Lower leg skin (tissue), 4 donors: ENCODE data around the gene MORN4. TPM values are rescaled to one million over a fixed set of nuclear protein-coding genes. Genes with fewer than 3 reads are reported as not detected.

Experiments used
- DNase-seq, 2 donors: peaks; one replicate each; pipeline ENCODE4 v3.0.0-alpha.2; 2019; ENCODE audit warnings: low spot score in 2 of 2
- H3K4me3 ChIP-seq: fragments of 200-600 bp; sonication (generic); 2 replicates; pipeline ENCODE4 v1.5.1; 2017; ENCODE audit warnings: mild to moderate bottlenecking, low read depth; ENCODE audit not compliant: poor library complexity, severe bottlenecking
- POLR2A ChIP-seq, 2 donors: fragments of 450-650 bp; IDR thresholded peaks; one replicate each; pipeline ENCODE4 v1.6.1; 2016 to 2017; ENCODE audit warnings: antibody characterized with exemption in 2 of 2, mild to moderate bottlenecking in 1 of 2, moderate library complexity in 1 of 2
- WGBS, 2 donors: methylation state at CpG; one replicate each; pipeline ENCODE4 v1.1.5; 2018; 5-methylcytosine and 5-hydroxymethylcytosine counted together
- intact Hi-C: fragments of 100-400 bp; cut with DNase I; formaldehyde crosslinking; loops from one replicate; pipeline ENCODE4 v1.15.0; 2023; ENCODE audit warnings: low total_unique reads
- total RNA-seq, 4 donors: library from RNA; depleted of rRNA; stranded (reverse); fragments of >200 nt; gene quantifications; one replicate each; pipeline ENCODE4 v1.1.0, GENCODE V29; 2016
- TF ChIP-seq, protein P1 (sequence below), 3 donors: fragments of 450-650 bp; IDR thresholded peaks; one replicate each; pipeline ENCODE4 v1.5.1; 2016; ENCODE audit warnings: antibody characterized with exemption in 3 of 3, mild to moderate bottlenecking in 3 of 3, moderate library complexity in 2 of 3

MORN4 gene
- total RNA-seq, 4 donors from 2014 or later, result 1.6 to 7.5 (median 2.2) TPM

DNA sequence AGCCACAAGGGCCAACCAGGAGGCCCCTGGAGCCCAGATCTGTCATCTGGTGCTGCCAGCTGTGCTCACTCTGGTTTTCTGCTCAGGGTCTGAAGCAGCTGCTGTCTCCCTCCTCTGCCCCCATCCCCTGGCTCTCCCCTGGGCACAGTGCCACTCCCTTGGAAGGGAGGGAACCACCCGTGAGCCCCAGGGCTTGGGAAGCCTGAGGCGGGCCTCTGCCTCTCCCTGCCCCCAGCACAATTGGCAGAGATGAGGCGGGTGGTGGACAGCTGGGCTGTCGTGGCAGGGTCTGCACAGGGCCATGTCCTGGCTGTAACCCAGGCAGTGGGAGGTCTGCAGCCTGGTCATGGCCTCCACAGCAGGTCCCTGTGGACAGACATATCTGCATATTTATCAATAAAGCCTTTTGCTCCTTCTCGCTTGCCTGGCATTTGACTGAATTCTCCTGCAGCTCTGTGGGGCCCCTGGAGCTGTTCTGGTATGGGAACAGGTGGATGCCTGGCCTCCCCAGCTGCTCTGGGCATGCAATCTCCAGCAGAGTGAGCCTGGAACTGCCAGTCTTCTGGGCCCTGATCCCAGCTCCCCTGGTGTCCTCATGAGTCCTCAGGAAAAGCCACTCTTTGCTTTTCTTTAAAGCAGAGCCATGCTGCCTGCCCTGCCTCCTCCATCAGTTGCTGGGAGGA is 62.4 kb downstream of the MORN4 start:
- WGBS, 2 donors, result 47 to 55% methylated on average over 5 of the region's 5 CpGs
- no peak for TF ChIP-seq POLR2A (IDR thresholded peaks at IDR 0.05)
- TF ChIP-seq, protein P1, sequence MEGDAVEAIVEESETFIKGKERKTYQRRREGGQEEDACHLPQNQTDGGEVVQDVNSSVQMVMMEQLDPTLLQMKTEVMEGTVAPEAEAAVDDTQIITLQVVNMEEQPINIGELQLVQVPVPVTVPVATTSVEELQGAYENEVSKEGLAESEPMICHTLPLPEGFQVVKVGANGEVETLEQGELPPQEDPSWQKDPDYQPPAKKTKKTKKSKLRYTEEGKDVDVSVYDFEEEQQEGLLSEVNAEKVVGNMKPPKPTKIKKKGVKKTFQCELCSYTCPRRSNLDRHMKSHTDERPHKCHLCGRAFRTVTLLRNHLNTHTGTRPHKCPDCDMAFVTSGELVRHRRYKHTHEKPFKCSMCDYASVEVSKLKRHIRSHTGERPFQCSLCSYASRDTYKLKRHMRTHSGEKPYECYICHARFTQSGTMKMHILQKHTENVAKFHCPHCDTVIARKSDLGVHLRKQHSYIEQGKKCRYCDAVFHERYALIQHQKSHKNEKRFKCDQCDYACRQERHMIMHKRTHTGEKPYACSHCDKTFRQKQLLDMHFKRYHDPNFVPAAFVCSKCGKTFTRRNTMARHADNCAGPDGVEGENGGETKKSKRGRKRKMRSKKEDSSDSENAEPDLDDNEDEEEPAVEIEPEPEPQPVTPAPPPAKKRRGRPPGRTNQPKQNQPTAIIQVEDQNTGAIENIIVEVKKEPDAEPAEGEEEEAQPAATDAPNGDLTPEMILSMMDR (IDR thresholded peaks at IDR 0.05), result no peak
- no peak overlapping the region for H3K4me3 ChIP-seq
- DNase-seq, result no peak
- intact Hi-C loops, result no loop called here

DNA sequence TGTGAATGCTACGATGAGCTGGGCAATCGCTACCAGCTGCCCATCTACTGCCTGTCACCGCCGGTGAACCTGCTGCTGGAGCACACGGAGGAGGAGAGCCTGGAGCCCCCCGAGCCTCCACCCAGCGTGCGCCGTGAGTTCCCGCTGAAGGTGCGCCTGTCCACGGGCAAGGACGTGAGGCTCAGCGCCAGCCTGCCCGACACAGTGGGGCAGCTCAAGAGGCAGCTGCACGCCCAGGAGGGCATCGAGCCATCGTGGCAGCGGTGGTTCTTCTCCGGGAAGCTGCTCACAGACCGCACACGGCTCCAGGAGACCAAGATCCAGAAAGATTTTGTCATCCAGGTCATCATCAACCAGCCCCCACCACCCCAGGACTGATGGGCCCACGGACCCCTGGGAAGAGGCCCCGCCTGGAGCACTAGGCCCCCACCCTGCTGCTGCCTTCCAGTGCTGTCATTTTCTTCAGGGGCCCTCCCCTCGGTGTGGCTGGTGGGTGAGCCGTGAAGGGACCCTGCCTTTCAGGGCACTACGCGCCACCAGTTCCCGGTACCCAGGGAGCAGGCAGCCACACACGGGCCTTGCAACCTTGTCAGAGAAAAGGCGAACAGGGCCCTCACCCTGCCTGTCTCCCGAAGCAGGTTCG is 63.0 kb downstream of the MORN4 start:
- no peak overlapping the region for H3K4me3 ChIP-seq
- 83 to 84% methylated on average over 11 to 30 of the region's 33 CpGs for WGBS, 2 donors
- intact Hi-C loops, result no loop called here
- no peak for DNase-seq
- TF ChIP-seq POLR2A (IDR thresholded peaks at IDR 0.05), result no peak
- TF ChIP-seq, protein P1 (IDR thresholded peaks at IDR 0.05), result no peak

DNA sequence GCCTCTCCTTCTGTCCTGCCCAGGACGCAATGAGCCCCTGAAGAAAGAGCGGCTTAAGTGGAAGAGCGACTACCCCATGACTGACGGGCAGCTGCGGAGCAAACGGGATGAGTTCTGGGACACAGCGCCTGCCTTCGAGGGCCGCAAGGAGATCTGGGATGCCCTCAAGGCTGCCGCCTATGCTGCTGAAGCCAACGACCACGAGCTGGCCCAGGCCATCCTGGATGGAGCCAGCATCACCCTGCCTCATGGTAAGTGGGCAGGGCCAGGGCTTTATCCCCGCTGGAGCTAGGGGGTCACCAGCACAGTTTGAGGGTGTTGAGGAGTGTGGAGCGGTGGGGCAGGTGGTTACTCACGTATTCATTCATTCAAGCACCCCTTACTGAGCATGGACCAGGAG is 65.4 kb downstream of the MORN4 start:
- DNase-seq, result no peak
- no peak for TF ChIP-seq POLR2A (IDR thresholded peaks at IDR 0.05)
- TF ChIP-seq, protein P1 (IDR thresholded peaks at IDR 0.05), result no peak
- no peak overlapping the region for H3K4me3 ChIP-seq
- WGBS, 2 donors, result 93 to 95% methylated on average over 15 of the region's 15 CpGs
- intact Hi-C loops, result no loop called here

DNA sequence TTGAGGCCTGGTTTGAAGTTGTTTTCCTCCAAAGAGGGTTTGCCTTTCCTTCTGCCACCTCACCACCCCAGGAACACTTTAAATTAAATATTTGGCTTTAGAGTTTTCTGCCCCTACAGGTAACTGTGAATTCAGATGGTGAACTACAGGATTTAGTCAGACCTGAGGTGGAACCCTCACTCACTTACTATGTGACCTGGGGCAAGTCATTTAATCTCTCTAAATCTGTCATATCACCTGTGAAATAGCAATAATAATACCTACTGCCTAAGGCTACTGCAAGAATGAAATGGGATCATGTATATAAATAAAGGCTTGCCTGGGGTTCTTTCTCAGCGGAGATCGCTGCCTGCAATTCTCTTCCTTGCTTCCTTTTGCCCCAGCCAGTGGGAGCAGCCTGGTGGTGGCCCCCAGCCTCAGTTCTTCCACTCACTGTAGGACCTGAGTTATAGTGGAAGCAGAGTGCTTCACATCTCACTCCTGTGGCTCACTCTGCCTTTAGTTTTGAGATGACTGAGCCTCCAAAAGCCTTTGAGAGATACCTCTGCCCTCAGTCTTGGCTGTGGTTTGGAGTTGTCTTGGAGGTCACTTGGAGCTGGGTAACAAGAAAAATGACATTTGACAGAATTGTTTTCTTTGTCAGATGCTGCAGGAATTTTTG is 66.8 kb downstream of the MORN4 start:
- 61 to 68% methylated on average over 2 of the region's 2 CpGs for WGBS, 2 donors
- DNase-seq, result no peak
- TF ChIP-seq, protein P1 (IDR thresholded peaks at IDR 0.05), result no peak
- no peak for TF ChIP-seq POLR2A (IDR thresholded peaks at IDR 0.05)
- no peak overlapping the region for H3K4me3 ChIP-seq
- intact Hi-C loops, result no loop called here

DNA sequence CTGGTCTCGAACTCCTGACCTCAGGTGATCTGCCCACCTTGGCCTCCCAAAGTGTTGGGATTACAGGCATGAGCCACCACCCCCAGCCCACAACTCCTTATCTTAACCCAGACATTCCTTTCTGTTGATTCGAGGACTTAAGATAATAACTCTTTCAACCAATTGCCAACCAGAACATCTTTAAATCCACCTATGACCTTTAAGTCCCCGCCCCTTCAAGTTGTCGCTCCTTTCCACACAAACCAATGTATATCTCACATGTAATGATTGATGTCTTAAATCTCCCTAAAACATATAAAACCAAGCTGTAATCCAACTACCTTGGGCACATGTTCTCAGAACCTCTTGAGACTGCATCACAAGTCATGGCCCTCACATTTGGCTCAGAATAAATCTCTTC is 68.5 kb downstream of the MORN4 start:
- no peak for DNase-seq
- 92 to 93% methylated on average over 4 of the region's 4 CpGs for WGBS, 2 donors
- intact Hi-C loops, result no loop called here
- no peak overlapping the region for H3K4me3 ChIP-seq
- no peak for TF ChIP-seq POLR2A (IDR thresholded peaks at IDR 0.05)
- TF ChIP-seq, protein P1 (IDR thresholded peaks at IDR 0.05), result no peak

Other genes starting within 250 kb of the MORN4 start
- gene RRP12, start 232.2 kb downstream of the MORN4 start, total RNA-seq, result 10 to 100 TPM; 14.6 to 30.9 (median 22.6) TPM
- 100 to 1,000 TPM; 151 to 289 (median 240) TPM for gene PGAM1, start 207.3 kb downstream of the MORN4 start, total RNA-seq
- gene EXOSC1, start 187.5 kb downstream of the MORN4 start, total RNA-seq, result 10 to 100 TPM; 13.9 to 33.0 (median 26.2) TPM
- gene ZDHHC16, start 187.3 kb downstream of the MORN4 start, total RNA-seq, result 10 to 100 TPM; 12.1 to 21.8 (median 16.1) TPM
- gene MMS19, start 135.1 kb downstream of the MORN4 start, total RNA-seq, result 100 to 1,000 TPM; 103 to 142 (median 115) TPM
- gene UBTD1, start 134.6 kb downstream of the MORN4 start, total RNA-seq, result 10 to 100 TPM; 42.7 to 60.6 (median 59.6) TPM
- 1 to 10 TPM; 3.6 to 5.5 (median 4.8) TPM for gene ANKRD2, start 60.7 kb downstream of the MORN4 start, total RNA-seq
- gene HOGA1, start 49.1 kb downstream of the MORN4 start, total RNA-seq, result 1 to 10 TPM; 1.3 to 3.6 (median 2.1) TPM
- under 1 TPM in 1 of 4 donors, not detected in 3; 0.32 TPM for gene C10orf62, start 43.8 kb downstream of the MORN4 start, total RNA-seq
- 10 to 100 TPM; 30.1 to 38.5 (median 33.3) TPM for gene PI4K2A, start 7.2 kb upstream of the MORN4 start, total RNA-seq
- 100 to 1,000 TPM; 133 to 169 (median 145) TPM for gene AVPI1, start 53.7 kb upstream of the MORN4 start, total RNA-seq
- gene MARVELD1, start 80.2 kb upstream of the MORN4 start, total RNA-seq, result 10 to 100 TPM; 22.5 to 50.2 (median 30.3) TPM
- 10 to 100 TPM; 18.7 to 35.0 (median 21.4) TPM for gene ZFYVE27, start 103.6 kb upstream of the MORN4 start, total RNA-seq
- 1 to 10 TPM in 2 of 4 donors, under 1 TPM in 2; 0.69 to 4.4 (median 1.4) TPM for gene SFRP5, start 138.5 kb upstream of the MORN4 start, total RNA-seq
- 10 to 100 TPM in 1 of 4 donors, 1 to 10 TPM in 3; 7.3 to 17.3 (median 7.8) TPM for gene GOLGA7B, start 216.3 kb upstream of the MORN4 start, total RNA-seq